Limb (tissue), 2 donors: ENCODE results near the gene VPS13D.

Experiments
- DNase-seq, 2 donors: peaks; one replicate each; pipeline ENCODE4 v3.0.0-alpha.2; 2016; ENCODE audit errors: extremely low spot score in 2 of 2

VPS13D gene

GRCh38 chr1:12486059-12486341, 256.2 kb downstream of the VPS13D start:
- no peak for DNase-seq

GRCh38 chr1:12486401-12487005, 256.7 kb downstream of the VPS13D start:
- DNase-seq: no peak

- no peak for DNase-seq
Measured at GRCh38 chr1:12487520-12487919, 257.7 kb downstream of the VPS13D start.

- DNase-seq: no peak
Measured at GRCh38 chr1:12488666-12489354, 259.0 kb downstream of the VPS13D start.

GRCh38 chr1:12490532-12491142, 260.8 kb downstream of the VPS13D start:
- no peak for DNase-seq

- no peak for DNase-seq
Measured at GRCh38 chr1:12491656-12492055, 261.8 kb downstream of the VPS13D start.

- no peak for DNase-seq
Measured at GRCh38 chr1:12495725-12496124, 265.9 kb downstream of the VPS13D start.

GRCh38 chr1:12496154-12496961, 266.5 kb downstream of the VPS13D start:
- no peak for DNase-seq

- DNase-seq: no peak
Measured at GRCh38 chr1:12499539-12500240, 269.9 kb downstream of the VPS13D start.

- DNase-seq: no peak
Measured at GRCh38 chr1:12501661-12502060, 271.8 kb downstream of the VPS13D start.

- DNase-seq: no peak
Measured at GRCh38 chr1:12502336-12503109, 272.7 kb downstream of the VPS13D start.

GRCh38 chr1:12503709-12504108, 273.9 kb downstream of the VPS13D start:
- DNase-seq: no peak

GRCh38 chr1:12504601-12505000, 274.8 kb downstream of the VPS13D start:
- no peak for DNase-seq

- DNase-seq: no peak
Measured at GRCh38 chr1:12505231-12505630, 275.4 kb downstream of the VPS13D start.

- no peak for DNase-seq
Measured at GRCh38 chr1:12505639-12506280, 275.9 kb downstream of the VPS13D start.

- no peak for DNase-seq
Measured at GRCh38 chr1:12506281-12507280, 276.8 kb downstream of the VPS13D start.

GRCh38 chr1:12507631-12508030, 277.8 kb downstream of the VPS13D start:
- no peak for DNase-seq

GRCh38 chr1:12508849-12509248, 279.0 kb downstream of the VPS13D start:
- DNase-seq: no peak

GRCh38 chr1:12511128-12511484, 281.3 kb downstream of the VPS13D start:
- no peak for DNase-seq
